ENCODE results near the gene ACSS3.

DNA sequence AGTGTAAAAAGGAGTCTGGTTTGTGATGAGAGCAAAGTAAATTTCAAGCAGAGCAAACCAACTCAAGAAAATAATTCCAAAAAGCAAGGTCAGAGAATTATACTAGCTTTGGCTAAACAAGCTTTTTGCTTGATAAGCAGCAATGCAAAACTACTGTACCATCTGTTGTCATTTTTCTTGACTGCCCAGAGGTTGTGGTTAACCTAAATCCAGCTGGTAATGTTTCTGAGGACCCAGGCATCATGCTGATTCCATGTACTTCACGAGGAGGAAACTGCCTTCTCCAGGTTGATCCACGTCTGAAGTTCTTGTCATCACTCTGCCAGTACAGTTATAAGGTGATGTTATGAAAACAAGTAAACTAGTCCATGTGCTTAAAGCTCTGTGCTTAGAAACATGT is 185.2 kb downstream of the ACSS3 start:
- TF ChIP-seq, protein P1, sequence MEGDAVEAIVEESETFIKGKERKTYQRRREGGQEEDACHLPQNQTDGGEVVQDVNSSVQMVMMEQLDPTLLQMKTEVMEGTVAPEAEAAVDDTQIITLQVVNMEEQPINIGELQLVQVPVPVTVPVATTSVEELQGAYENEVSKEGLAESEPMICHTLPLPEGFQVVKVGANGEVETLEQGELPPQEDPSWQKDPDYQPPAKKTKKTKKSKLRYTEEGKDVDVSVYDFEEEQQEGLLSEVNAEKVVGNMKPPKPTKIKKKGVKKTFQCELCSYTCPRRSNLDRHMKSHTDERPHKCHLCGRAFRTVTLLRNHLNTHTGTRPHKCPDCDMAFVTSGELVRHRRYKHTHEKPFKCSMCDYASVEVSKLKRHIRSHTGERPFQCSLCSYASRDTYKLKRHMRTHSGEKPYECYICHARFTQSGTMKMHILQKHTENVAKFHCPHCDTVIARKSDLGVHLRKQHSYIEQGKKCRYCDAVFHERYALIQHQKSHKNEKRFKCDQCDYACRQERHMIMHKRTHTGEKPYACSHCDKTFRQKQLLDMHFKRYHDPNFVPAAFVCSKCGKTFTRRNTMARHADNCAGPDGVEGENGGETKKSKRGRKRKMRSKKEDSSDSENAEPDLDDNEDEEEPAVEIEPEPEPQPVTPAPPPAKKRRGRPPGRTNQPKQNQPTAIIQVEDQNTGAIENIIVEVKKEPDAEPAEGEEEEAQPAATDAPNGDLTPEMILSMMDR (IDR thresholded peaks at IDR 0.05 in 2 of 3, conservative IDR thresholded peaks at IDR 0.05 in 1 of 3; ENCODE audit: control insufficient read depth in 2 of 3, extremely low read depth in 1 of 3, insufficient read depth in 1 of 3, low read depth in 3 of 3, low read length in 3 of 3) = no peak
- TF ChIP-seq CEBPB (IDR thresholded peaks at IDR 0.05; ENCODE audit: borderline replicate concordance in 1 of 2, low read depth in 2 of 2, low read length in 2 of 2) = no peak
- no peak for TF ChIP-seq PML (IDR thresholded peaks at IDR 0.05; ENCODE audit: low read length)
- TF ChIP-seq NR2C2 (IDR thresholded peaks at IDR 0.05; ENCODE audit: borderline replicate concordance, control insufficient read depth, insufficient read length, low read depth) = no peak
